AG09319 (cell line): Measurements from ENCODE around the gene CDH18.

Source experiments
- DNase-seq: peaks from one replicate; pipeline ENCODE4 v3.0.0-alpha.2; 2010; ENCODE audit warnings: low read depth; ENCODE audit errors: extremely low read depth
- TF ChIP-seq, protein P1 (sequence below): IDR thresholded peaks from 2 replicates; pipeline ENCODE4 v1.5.1; 2011; ENCODE audit warnings: low read depth, mild to moderate bottlenecking, inconsistent platforms, low read length, moderate library complexity

CDH18 gene

DNA sequence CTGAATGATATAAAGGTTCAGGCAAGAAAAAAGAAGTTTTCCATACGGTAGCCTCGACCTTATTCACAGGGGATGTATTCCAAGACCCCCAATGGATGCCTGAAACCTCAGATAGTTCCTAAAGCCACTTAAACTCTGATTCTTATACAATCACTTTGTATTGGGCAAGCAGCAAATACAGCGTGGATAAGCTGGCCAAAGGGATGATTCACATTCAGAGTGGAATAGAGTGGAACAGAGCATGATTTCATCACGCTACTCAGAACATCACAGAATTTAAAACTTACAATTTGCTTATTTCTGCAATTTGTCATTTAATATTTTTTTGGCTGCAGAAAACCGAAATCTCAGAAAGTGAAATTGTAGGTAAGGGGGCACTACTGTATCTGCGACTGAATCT lies 40.5 kb upstream of the CDH18 start:
- DNase-seq = no peak
- TF ChIP-seq, protein P1, sequence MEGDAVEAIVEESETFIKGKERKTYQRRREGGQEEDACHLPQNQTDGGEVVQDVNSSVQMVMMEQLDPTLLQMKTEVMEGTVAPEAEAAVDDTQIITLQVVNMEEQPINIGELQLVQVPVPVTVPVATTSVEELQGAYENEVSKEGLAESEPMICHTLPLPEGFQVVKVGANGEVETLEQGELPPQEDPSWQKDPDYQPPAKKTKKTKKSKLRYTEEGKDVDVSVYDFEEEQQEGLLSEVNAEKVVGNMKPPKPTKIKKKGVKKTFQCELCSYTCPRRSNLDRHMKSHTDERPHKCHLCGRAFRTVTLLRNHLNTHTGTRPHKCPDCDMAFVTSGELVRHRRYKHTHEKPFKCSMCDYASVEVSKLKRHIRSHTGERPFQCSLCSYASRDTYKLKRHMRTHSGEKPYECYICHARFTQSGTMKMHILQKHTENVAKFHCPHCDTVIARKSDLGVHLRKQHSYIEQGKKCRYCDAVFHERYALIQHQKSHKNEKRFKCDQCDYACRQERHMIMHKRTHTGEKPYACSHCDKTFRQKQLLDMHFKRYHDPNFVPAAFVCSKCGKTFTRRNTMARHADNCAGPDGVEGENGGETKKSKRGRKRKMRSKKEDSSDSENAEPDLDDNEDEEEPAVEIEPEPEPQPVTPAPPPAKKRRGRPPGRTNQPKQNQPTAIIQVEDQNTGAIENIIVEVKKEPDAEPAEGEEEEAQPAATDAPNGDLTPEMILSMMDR = no peak

DNA sequence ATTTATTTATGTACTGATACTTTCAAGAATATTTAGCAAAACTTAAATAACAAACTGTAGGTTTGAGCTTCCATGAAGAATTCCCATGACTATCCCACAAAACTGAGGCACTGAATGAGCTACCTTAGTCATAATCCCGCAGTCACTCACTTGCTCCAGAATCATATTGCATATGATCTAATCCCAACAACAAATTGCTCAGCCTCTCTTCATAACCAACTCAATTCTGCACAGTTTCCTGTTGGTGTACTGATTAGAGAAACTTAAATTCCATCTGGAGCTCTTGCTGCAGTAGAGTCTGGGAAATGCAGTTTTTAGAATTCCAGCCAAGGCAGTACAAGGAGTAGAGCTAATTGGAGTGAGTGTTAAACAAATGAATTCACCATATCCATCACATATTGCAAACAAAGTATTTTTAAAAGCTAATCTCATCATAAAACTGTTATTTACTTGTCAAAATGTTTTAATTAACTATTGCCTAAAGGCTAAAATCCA lies 35.7 kb upstream of the CDH18 start:
- DNase-seq = no peak
- TF ChIP-seq, protein P1 = no peak

DNA sequence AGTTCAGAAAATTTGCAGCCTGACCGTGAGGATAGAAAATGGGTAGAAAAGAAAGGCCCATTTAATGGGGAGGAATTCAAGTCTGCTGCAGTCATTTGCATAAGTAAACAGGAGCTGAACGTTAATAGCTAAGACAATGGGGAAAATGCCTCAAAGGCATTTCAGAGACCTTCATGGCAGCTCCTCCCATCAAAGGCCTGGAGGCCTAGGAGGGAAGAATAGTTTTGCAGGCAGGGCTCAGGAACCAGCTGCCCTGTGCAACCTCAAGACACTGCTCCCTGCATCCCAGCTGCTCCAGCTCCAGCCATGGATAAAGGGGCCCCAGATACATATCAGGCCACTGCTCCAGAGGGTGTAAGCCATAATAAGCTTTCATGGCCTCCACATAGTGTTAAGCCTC lies 32.2 kb upstream of the CDH18 start:
- no peak for DNase-seq
- TF ChIP-seq, protein P1 = no peak

DNA sequence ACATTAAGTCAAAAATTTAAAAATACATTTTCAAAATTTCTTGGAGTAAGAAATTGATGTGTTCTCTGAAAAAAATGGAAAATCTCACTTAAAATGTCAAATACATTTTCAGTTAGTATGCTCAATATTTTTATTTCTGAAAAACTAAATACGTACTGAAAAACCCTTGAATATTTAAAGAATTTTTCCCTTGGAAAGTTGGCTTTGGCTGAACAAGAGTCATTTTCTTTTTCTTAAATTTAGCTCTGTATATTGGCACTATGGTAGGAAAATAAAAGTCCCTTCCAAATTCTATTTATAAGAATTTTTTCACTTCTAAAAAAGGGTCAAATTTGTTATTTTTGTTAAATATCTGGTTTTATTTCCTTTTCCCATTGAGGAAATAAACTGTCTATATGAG lies 29.0 kb upstream of the CDH18 start:
- no peak for DNase-seq
- TF ChIP-seq, protein P1 = no peak

DNA sequence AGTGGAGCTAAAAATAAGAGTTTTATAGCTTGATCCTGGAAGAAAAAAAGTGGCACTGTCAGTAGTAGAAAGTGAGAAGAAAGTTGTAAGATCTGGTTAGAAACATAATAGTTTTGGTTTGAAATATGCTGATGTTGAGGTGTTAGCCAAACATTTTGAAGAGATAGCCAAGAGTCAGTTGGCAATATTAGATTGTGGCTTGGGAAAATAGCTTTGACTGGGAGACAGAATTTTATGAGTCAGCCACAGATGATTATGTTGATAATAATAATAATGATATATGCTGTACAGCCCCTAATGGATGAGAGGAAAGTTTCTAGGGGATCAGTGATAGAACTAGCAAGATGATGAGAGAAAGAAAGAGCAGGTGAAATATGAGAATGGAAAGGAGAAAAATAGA lies 12.4 kb upstream of the CDH18 start:
- TF ChIP-seq, protein P1 = no peak
- no peak for DNase-seq

DNA sequence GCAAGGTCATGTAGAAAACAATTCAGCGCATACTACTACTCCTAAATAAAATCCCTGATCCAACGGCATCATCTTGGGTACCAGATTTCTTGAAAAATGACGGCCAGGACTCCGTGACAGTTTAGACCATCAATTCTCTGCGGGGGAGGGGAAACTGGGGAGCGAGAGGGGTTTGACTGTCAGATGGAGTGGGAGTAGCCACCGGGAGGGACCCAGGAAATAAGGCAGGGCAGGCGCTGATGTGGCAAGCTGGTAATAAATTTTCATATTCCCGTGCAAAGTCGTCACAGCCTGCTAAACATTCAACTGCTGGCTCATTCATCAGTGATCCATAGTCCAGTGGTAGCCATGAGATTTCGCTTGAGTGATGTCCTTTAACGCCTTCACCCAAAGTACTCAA lies 457 bp upstream of the CDH18 start:
- TF ChIP-seq, protein P1 = no peak
- no peak for DNase-seq

DNA sequence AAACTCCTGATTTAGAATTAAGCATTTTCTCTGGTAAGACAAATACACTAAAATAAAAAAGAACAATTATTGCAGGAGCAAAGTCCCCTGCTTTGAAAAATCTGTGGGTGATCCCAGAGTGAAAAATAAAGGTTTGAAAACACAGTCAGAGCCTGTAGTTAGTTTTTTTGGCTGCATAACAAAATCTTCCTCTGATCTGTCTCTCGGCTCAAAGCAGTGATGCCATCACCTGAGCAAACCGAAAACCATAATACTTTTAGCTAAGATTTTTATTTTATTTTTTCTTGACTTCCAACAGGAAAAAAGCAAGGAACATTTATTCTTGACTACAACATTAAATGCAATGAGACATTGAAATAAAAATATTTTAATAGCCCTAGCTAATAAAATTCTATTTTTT lies 1.2 kb downstream of the CDH18 start:
- DNase-seq = no peak
- TF ChIP-seq, protein P1 = no peak
